ENCODE results near the gene IPCEF1. TPM values are rescaled to one million over a fixed set of nuclear protein-coding genes. Genes with fewer than 3 reads are reported as not detected.

IPCEF1 gene
- total RNA-seq, 4 donors from 2014 or later: 34.4 to 86.4 (median 73.6) TPM

DNA sequence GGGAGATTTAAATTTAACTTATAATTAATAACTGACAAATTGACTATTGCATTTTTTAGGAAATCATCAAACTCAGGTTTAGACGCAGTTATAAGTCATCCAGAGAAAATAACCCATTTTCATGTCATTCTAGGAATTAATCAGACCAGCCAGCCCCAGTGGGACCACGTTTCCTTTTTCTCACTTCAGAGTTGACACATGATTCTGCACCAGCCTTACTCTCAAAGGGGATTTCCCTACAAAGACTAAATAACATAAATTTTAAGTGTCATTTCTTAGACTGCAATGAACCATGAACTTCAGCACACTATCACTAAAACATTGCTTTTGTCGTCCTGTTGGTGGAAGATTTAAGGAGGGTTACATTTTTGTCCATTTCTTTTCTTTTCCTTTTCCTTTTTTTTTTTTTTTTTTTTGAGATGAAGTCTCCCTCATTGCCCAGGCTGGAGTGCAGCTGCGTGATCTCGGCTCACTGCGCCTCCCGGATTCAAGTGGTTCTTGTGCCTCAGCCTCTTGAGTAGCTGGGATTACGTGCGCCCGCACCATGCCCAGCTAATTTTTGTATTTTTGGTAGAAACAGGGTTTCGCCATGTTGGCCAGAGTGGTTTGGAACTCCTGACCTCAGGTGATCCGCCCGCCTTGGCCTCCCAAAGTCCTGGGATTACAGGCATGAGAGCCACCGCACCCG is 3.6 kb downstream of the IPCEF1 start:
- H3K36me3 ChIP-seq: no peaks in the 10 kb centered on the region
- peak overlapping the region; percentile 36 to 61 (median 43) for H3K27ac ChIP-seq
- H3K27me3 ChIP-seq: no peaks in the 10 kb centered on the region
- H3K9me3 ChIP-seq: no peaks in the 10 kb centered on the region
- peak in 1 of 6 experiments; percentile 13 for TF ChIP-seq CTCF (IDR thresholded peaks at IDR 0.05)
- no peak for TF ChIP-seq POLR2A (IDR thresholded peaks at IDR 0.05)
- peak; percentile 77 to 78 for DNase-seq
- H3K4me1 ChIP-seq: peaks cover 17 to 29% of the 10 kb centered on the region in 2 donors
- 48 to 51% methylated on average over 15 of the region's 15 CpGs for WGBS, 2 donors
- intact Hi-C loops (cut with DNase I): no loop called here
- H3K4me3 ChIP-seq (replicated peaks in 1 of 3): no peak overlapping the region

DNA sequence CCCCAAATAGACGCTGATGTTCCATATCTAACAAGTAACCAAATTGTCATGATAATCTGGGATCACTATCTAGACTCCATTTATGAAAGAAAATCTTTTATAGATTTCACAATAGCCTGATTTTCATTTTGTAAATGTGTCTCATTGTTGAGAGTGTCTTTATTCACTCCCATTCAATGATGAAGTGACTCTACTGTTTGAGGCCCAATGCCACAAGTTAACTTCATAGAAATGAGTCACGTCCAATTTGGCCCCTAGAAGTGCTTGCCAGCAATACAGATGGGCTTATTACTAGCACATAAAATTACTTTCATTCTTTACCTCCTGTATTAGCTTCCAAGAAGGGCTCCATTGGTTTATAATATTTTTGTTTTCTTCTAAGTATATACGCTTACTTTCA is 6.3 kb downstream of the IPCEF1 start:
- no peak for DNase-seq
- no peaks in the 10 kb centered on the region for H3K27me3 ChIP-seq
- intact Hi-C loops (cut with DNase I): no loop called here
- 90 to 96% methylated on average over 3 of the region's 3 CpGs for WGBS, 2 donors
- H3K27ac ChIP-seq: peak overlapping the region in 1 of 3 donors; percentile 98
- H3K4me3 ChIP-seq (replicated peaks in 1 of 3): no peak overlapping the region
- H3K4me1 ChIP-seq: peaks cover 17 to 29% of the 10 kb centered on the region in 2 donors
- H3K9me3 ChIP-seq: no peaks in the 10 kb centered on the region
- H3K36me3 ChIP-seq: no peaks in the 10 kb centered on the region
- TF ChIP-seq CTCF (IDR thresholded peaks at IDR 0.05) (no peak), POLR2A (IDR thresholded peaks at IDR 0.05) (no peak)

GRCh38 chr6:154347981-154348380 is 8.6 kb downstream of the IPCEF1 start:
- H3K4me1 ChIP-seq: peaks cover 31% of the 10 kb centered on the region in 2 donors
- peak overlapping the region in 2 of 3 donors; percentile 18 to 63 for H3K4me3 ChIP-seq (replicated peaks in 1 of 3)
- H3K27me3 ChIP-seq: no peaks in the 10 kb centered on the region
- intact Hi-C loops (cut with DNase I): no loop called here
- TF ChIP-seq POLR2A (IDR thresholded peaks at IDR 0.05): peak in 1 of 2 donors; percentile 91
- TF ChIP-seq CTCF (IDR thresholded peaks at IDR 0.05): no peak
- no peaks in the 10 kb centered on the region for H3K36me3 ChIP-seq
- DNase-seq: peak; percentile 74 to 75
- H3K9me3 ChIP-seq: no peaks in the 10 kb centered on the region
- H3K27ac ChIP-seq: peak overlapping the region; percentile 88 to 98 (median 94)
- 24 to 41% methylated on average over 6 of the region's 6 CpGs for WGBS, 2 donors

GRCh38 chr6:154345811-154346210 is 10.8 kb downstream of the IPCEF1 start:
- H3K4me1 ChIP-seq: peaks cover 38 to 53% of the 10 kb centered on the region in 2 donors
- H3K27me3 ChIP-seq: no peaks in the 10 kb centered on the region
- peak overlapping the region; percentile 88 to 98 (median 94) for H3K27ac ChIP-seq
- TF ChIP-seq POLR2A (IDR thresholded peaks at IDR 0.05) (peak in 1 of 2 donors; percentile 7), CTCF (IDR thresholded peaks at IDR 0.05) (no peak)
- H3K9me3 ChIP-seq: no peaks in the 10 kb centered on the region
- DNase-seq: peak; percentile 27 to 40
- 73 to 92% methylated on average over 4 of the region's 4 CpGs for WGBS, 2 donors
- intact Hi-C loops (cut with DNase I): no loop called here
- H3K36me3 ChIP-seq: no peaks in the 10 kb centered on the region
- peak overlapping the region in 2 of 3 donors; percentile 18 to 63 for H3K4me3 ChIP-seq (replicated peaks in 1 of 3)

Measured in thyroid gland (tissue), 4 donors.